Prostate gland (tissue), 2 donors: ENCODE measurements around the gene CTIF.

Experiments
- CTCF ChIP-seq, 4 experiments: fragments of 200-600 bp in 2 of 4; fragments of 450-650 bp in 2 of 4; sonication (generic) in 2 of 4; IDR thresholded peaks; 1 replicate in 3 of 4; 2 replicates in 1 of 4; pipeline ENCODE4 v1.5.1; 2016 to 2019; ENCODE audit warnings: antibody characterized with exemption in 4 of 4, mild to moderate bottlenecking in 2 of 4, moderate library complexity in 2 of 4
- POLR2A ChIP-seq: fragments of 450-650 bp; IDR thresholded peaks from one replicate; pipeline ENCODE4 v1.6.1; 2016; ENCODE audit warnings: antibody characterized with exemption, mild to moderate bottlenecking

- no peak for TF ChIP-seq CTCF (IDR thresholded peaks at IDR 0.05)
- TF ChIP-seq POLR2A = no peak
Observed at GRCh38 chr18:48544661-48545415, 6.0 kb downstream of the CTIF start.
